Transverse colon (tissue), 4 donors: ENCODE data around the gene TCEAL7.

Experiments used
- CTCF ChIP-seq, 5 experiments: fragments of 200-600 bp in 3 of 5; fragments of 450-650 bp in 2 of 5; sonication (generic) in 3 of 5; IDR thresholded peaks; 1 replicate in 2 of 5; 2 replicates in 3 of 5; pipeline ENCODE4 v1.5.1; 2016 to 2017; ENCODE audit warnings: antibody characterized with exemption in 5 of 5, inconsistent platforms in 3 of 5, mild to moderate bottlenecking in 2 of 5, moderate library complexity in 1 of 5
- EP300 ChIP-seq: sonication (generic); formaldehyde crosslinking; IDR thresholded peaks from one replicate; pipeline ENCODE4 v1.6.1; 2017; ENCODE audit warnings: antibody characterized with exemption, low read depth
- POLR2A ChIP-seq: fragments of 450-650 bp; IDR thresholded peaks from one replicate; pipeline ENCODE4 v1.6.1; 2016; ENCODE audit warnings: antibody characterized with exemption, mild to moderate bottlenecking, moderate library complexity
- POLR2AphosphoS5 ChIP-seq, 3 donors: sonication (generic); formaldehyde crosslinking; IDR thresholded peaks; one replicate each; pipeline ENCODE4 v1.6.1; 2016; ENCODE audit warnings: antibody characterized with exemption in 3 of 3

GRCh38 chrX:103304705-103305104 lies 25.3 kb upstream of the TCEAL7 start:
- TF ChIP-seq CTCF (IDR thresholded peaks at IDR 0.05): no peak
- TF ChIP-seq POLR2AphosphoS5 (IDR thresholded peaks at IDR 0.05): no peak
- no peak for TF ChIP-seq POLR2A
- TF ChIP-seq EP300: no peak
